Type B pancreatic cell (in vitro differentiated cells): ENCODE results near the gene MICAL3. TPM values are rescaled to one million over a fixed set of nuclear protein-coding genes. Genes with fewer than 3 reads are reported as not detected.

Experiments used
- DNase-seq: peaks from one replicate; pipeline ENCODE4 v3.0.0; 2021; ENCODE audit warnings: mixed read lengths; ENCODE audit not compliant: unreplicated experiment; ENCODE audit errors: extremely low spot score
- H3K27ac Mint-ChIP-seq: 2 replicates; pipeline ENCODE4 v1.8.0; 2021; ENCODE audit warnings: mild to moderate bottlenecking, mixed read lengths
- H3K27me3 Mint-ChIP-seq: 2 replicates; pipeline ENCODE4 v1.8.0; 2021; ENCODE audit warnings: mixed read lengths
- H3K36me3 Mint-ChIP-seq: 2 replicates; pipeline ENCODE4 v1.8.0; 2021; ENCODE audit warnings: mixed read lengths
- H3K4me1 Mint-ChIP-seq: one replicate; pipeline ENCODE4 v1.8.0; 2021; ENCODE audit warnings: mixed read lengths; ENCODE audit not compliant: unreplicated experiment
- H3K4me3 Mint-ChIP-seq: 2 replicates; pipeline ENCODE4 v1.8.0; 2021; ENCODE audit warnings: mild to moderate bottlenecking, mixed read lengths
- H3K9me3 Mint-ChIP-seq: 2 replicates; pipeline ENCODE4 v1.8.0; 2021; ENCODE audit warnings: mixed read lengths
- CTCF ChIP-seq: fragments of 200-600 bp; sonication (generic); conservative IDR thresholded peaks from 2 replicates; pipeline ENCODE4 v1.5.0; 2021; ENCODE audit warnings: antibody characterized with exemption, mild to moderate bottlenecking
- total RNA-seq: library from RNA; stranded (reverse); gene quantifications from 2 replicates; pipeline ENCODE4 v1.2.1, GENCODE V29; 2021; ENCODE audit warnings: low replicate concordance

Gene MICAL3
- total RNA-seq, 1 donor from 2014 or later: 56.4 TPM

- H3K27me3 Mint-ChIP-seq: no peaks in the 10 kb centered on the region
- no peak for TF ChIP-seq CTCF
- DNase-seq: no peak
- H3K4me3 Mint-ChIP-seq: no peak overlapping the region
- peaks cover 6% of the 10 kb centered on the region for H3K36me3 Mint-ChIP-seq
- H3K4me1 Mint-ChIP-seq: no peaks in the 10 kb centered on the region
- H3K9me3 Mint-ChIP-seq: no peaks in the 10 kb centered on the region
- no peak overlapping the region for H3K27ac Mint-ChIP-seq
These were observed 200.4 kb downstream of the MICAL3 start for GRCh38 chr22:17823964-17824363.

- Mint-ChIP-seq H3K4me3 (no peak overlapping the region), H3K27me3 (no peaks in the 10 kb centered on the region), H3K27ac (no peak overlapping the region), H3K4me1 (no peaks in the 10 kb centered on the region), H3K36me3 (peaks cover 6% of the 10 kb centered on the region), H3K9me3 (no peaks in the 10 kb centered on the region)
- DNase-seq: no peak
- TF ChIP-seq CTCF: no peak
These were observed 201.1 kb downstream of the MICAL3 start for GRCh38 chr22:17823226-17823625.

GRCh38 chr22:17822087-17822486 is 202.3 kb downstream of the MICAL3 start:
- no peaks in the 10 kb centered on the region for H3K4me1 Mint-ChIP-seq
- no peak for DNase-seq
- no peak for TF ChIP-seq CTCF
- H3K36me3 Mint-ChIP-seq: peaks cover 6% of the 10 kb centered on the region
- H3K27me3 Mint-ChIP-seq: no peaks in the 10 kb centered on the region
- no peak overlapping the region for H3K4me3 Mint-ChIP-seq
- H3K9me3 Mint-ChIP-seq: no peaks in the 10 kb centered on the region
- no peak overlapping the region for H3K27ac Mint-ChIP-seq

GRCh38 chr22:17820879-17821439 is 203.4 kb downstream of the MICAL3 start:
- H3K9me3 Mint-ChIP-seq: no peaks in the 10 kb centered on the region
- no peak for TF ChIP-seq CTCF
- H3K36me3 Mint-ChIP-seq: peaks cover 3% of the 10 kb centered on the region
- no peaks in the 10 kb centered on the region for H3K4me1 Mint-ChIP-seq
- no peak overlapping the region for H3K27ac Mint-ChIP-seq
- H3K27me3 Mint-ChIP-seq: no peaks in the 10 kb centered on the region
- DNase-seq: no peak
- H3K4me3 Mint-ChIP-seq: no peak overlapping the region

GRCh38 chr22:17818649-17819048 is 205.7 kb downstream of the MICAL3 start:
- no peak overlapping the region for H3K4me3 Mint-ChIP-seq
- no peak for TF ChIP-seq CTCF
- H3K9me3 Mint-ChIP-seq: no peaks in the 10 kb centered on the region
- no peaks in the 10 kb centered on the region for H3K27me3 Mint-ChIP-seq
- no peak for DNase-seq
- peaks cover 6% of the 10 kb centered on the region for H3K36me3 Mint-ChIP-seq
- H3K4me1 Mint-ChIP-seq: no peaks in the 10 kb centered on the region
- no peak overlapping the region for H3K27ac Mint-ChIP-seq

- Mint-ChIP-seq H3K36me3 (peaks cover 6% of the 10 kb centered on the region), H3K4me3 (no peak overlapping the region), H3K27me3 (no peaks in the 10 kb centered on the region), H3K27ac (no peak overlapping the region), H3K9me3 (no peaks in the 10 kb centered on the region), H3K4me1 (no peaks in the 10 kb centered on the region)
- TF ChIP-seq CTCF: no peak
- DNase-seq: no peak
These were observed 206.2 kb downstream of the MICAL3 start for GRCh38 chr22:17818180-17818579.
